Hindlimb muscle (tissue), 1 donor: ENCODE results near the gene LAMA2. TPM values are rescaled to one million over a fixed set of nuclear protein-coding genes. Genes with fewer than 3 reads are reported as not detected.

Source experiments
- DNase-seq: peaks from one replicate; pipeline ENCODE4 v3.0.0-alpha.2; 2013
- polyA plus RNA-seq: library from polyadenylated mRNA; unstranded; fragments of 120-200 nt; gene quantifications from one replicate; pipeline ENCODE4 v1.2.1, GENCODE V29; 2013; ENCODE audit not compliant: insufficient read length

The LAMA2 gene
- polyA plus RNA-seq, 1 donor = 130 TPM

GRCh38 chr6:129233458-129234134 lies 350.7 kb downstream of the LAMA2 start:
- DNase-seq = no peak

- no peak for DNase-seq
Observed at GRCh38 chr6:129235167-129236000, 352.4 kb downstream of the LAMA2 start.

GRCh38 chr6:129236001-129236517 lies 353.1 kb downstream of the LAMA2 start:
- DNase-seq = no peak

- no peak for DNase-seq
Observed at GRCh38 chr6:129238991-129239390, 356.1 kb downstream of the LAMA2 start.

GRCh38 chr6:129239825-129240491 lies 357.0 kb downstream of the LAMA2 start:
- DNase-seq = no peak

- DNase-seq = no peak
Observed at GRCh38 chr6:129240492-129240853, 357.5 kb downstream of the LAMA2 start.

- DNase-seq = no peak
Observed at GRCh38 chr6:129242546-129242945, 359.6 kb downstream of the LAMA2 start.

- no peak for DNase-seq
Observed at GRCh38 chr6:129243377-129243776, 360.4 kb downstream of the LAMA2 start.

- no peak for DNase-seq
Observed at GRCh38 chr6:129248946-129249345, 366.0 kb downstream of the LAMA2 start.

GRCh38 chr6:129251669-129252376 lies 368.9 kb downstream of the LAMA2 start:
- DNase-seq = peak; percentile 63

- DNase-seq = no peak
Observed at GRCh38 chr6:129252377-129253071, 369.6 kb downstream of the LAMA2 start.

- no peak for DNase-seq
Observed at GRCh38 chr6:129253242-129253641, 370.3 kb downstream of the LAMA2 start.

- no peak for DNase-seq
Observed at GRCh38 chr6:129253727-129254126, 370.8 kb downstream of the LAMA2 start.

- no peak for DNase-seq
Observed at GRCh38 chr6:129257196-129257595, 374.3 kb downstream of the LAMA2 start.

GRCh38 chr6:129262661-129263060 lies 379.7 kb downstream of the LAMA2 start:
- DNase-seq = no peak

- no peak for DNase-seq
Observed at GRCh38 chr6:129263176-129263575, 380.2 kb downstream of the LAMA2 start.

GRCh38 chr6:129264480-129265045 lies 381.6 kb downstream of the LAMA2 start:
- DNase-seq = no peak

GRCh38 chr6:129267028-129267427 lies 384.1 kb downstream of the LAMA2 start:
- DNase-seq = no peak

GRCh38 chr6:129269076-129269475 lies 386.1 kb downstream of the LAMA2 start:
- DNase-seq = no peak

GRCh38 chr6:129269891-129270290 lies 387.0 kb downstream of the LAMA2 start:
- no peak for DNase-seq

- no peak for DNase-seq
Observed at GRCh38 chr6:129270450-129270849, 387.5 kb downstream of the LAMA2 start.

GRCh38 chr6:129273161-129273560 lies 390.2 kb downstream of the LAMA2 start:
- DNase-seq = no peak
